Activated naive CD4-positive, alpha-beta T cell treated with anti-CD3 and anti-CD28 coated beads, Interleukin-2, amount 10 ng/mL, durations not matched to agents 7 days and 5 days (primary cell): ENCODE measurements around the gene RAP1GAP.

Source experiments
- CTCF ChIA-PET: fragments of 350-600 bp; sonication (Branson Sonifier 250); formaldehyde crosslinking; loops from one replicate; lab custom pipeline; 2021; ENCODE audit warnings: antibody characterized with exemption; lab: Charles Lee
- DNase-seq: peaks from one replicate; pipeline ENCODE4 v3.0.0-alpha.2; 2020
- H3K27ac Mint-ChIP-seq: one replicate; pipeline ENCODE4 v1.8.0; 2021; ENCODE audit warnings: mild to moderate bottlenecking, moderate library complexity, mixed read lengths
- H3K27me3 Mint-ChIP-seq: one replicate; pipeline ENCODE4 v1.8.0; 2021; ENCODE audit warnings: mild to moderate bottlenecking, mixed read lengths
- H3K36me3 Mint-ChIP-seq: one replicate; pipeline ENCODE4 v1.8.0; 2021; ENCODE audit warnings: mixed read lengths
- H3K4me1 Mint-ChIP-seq: one replicate; pipeline ENCODE4 v1.8.0; 2021; ENCODE audit warnings: mixed read lengths
- H3K4me3 Mint-ChIP-seq: one replicate; pipeline ENCODE4 v1.8.0; 2021; ENCODE audit warnings: mild to moderate bottlenecking, moderate library complexity, mixed read lengths
- H3K9me3 Mint-ChIP-seq: one replicate; pipeline ENCODE4 v1.8.0; 2021; ENCODE audit warnings: mixed read lengths

The RAP1GAP gene

GRCh38 chr1:21590126-21590880 is 78.9 kb downstream of the RAP1GAP start:
- H3K4me3 Mint-ChIP-seq = no peak overlapping the region
- no peak overlapping the region for H3K27ac Mint-ChIP-seq
- H3K9me3 Mint-ChIP-seq = no peaks in the 10 kb centered on the region
- no peaks in the 10 kb centered on the region for H3K4me1 Mint-ChIP-seq
- no peak for DNase-seq
- no peaks in the 10 kb centered on the region for H3K36me3 Mint-ChIP-seq
- CTCF ChIA-PET = no interaction called here
- H3K27me3 Mint-ChIP-seq = peaks cover 35% of the 10 kb centered on the region

- DNase-seq = no peak
- Mint-ChIP-seq H3K27me3 (peaks cover 39% of the 10 kb centered on the region), H3K4me3 (no peak overlapping the region), H3K36me3 (no peaks in the 10 kb centered on the region), H3K9me3 (no peaks in the 10 kb centered on the region), H3K4me1 (no peaks in the 10 kb centered on the region), H3K27ac (no peak overlapping the region)
- CTCF ChIA-PET = no interaction called here
Measured at GRCh38 chr1:21589618-21590017, 79.5 kb downstream of the RAP1GAP start.

- Mint-ChIP-seq H3K27ac (no peak overlapping the region), H3K36me3 (no peaks in the 10 kb centered on the region), H3K27me3 (peaks cover 50% of the 10 kb centered on the region), H3K4me3 (no peak overlapping the region), H3K4me1 (no peaks in the 10 kb centered on the region), H3K9me3 (no peaks in the 10 kb centered on the region)
- CTCF ChIA-PET = no interaction called here
- DNase-seq = no peak
Measured at GRCh38 chr1:21587602-21587953, 81.6 kb downstream of the RAP1GAP start.

GRCh38 chr1:21586846-21587601 is 82.1 kb downstream of the RAP1GAP start:
- CTCF ChIA-PET = no interaction called here
- no peak for DNase-seq

GRCh38 chr1:21586222-21586621 is 82.9 kb downstream of the RAP1GAP start:
- H3K4me3 Mint-ChIP-seq = no peak overlapping the region
- no peaks in the 10 kb centered on the region for H3K36me3 Mint-ChIP-seq
- no peaks in the 10 kb centered on the region for H3K4me1 Mint-ChIP-seq
- CTCF ChIA-PET = no interaction called here
- no peak for DNase-seq
- H3K27ac Mint-ChIP-seq = no peak overlapping the region
- no peaks in the 10 kb centered on the region for H3K9me3 Mint-ChIP-seq
- peaks cover 40% of the 10 kb centered on the region for H3K27me3 Mint-ChIP-seq

More at GRCh38 chr1:21586846-21587601, 82.1 kb downstream of the RAP1GAP start:
- Mint-ChIP-seq H3K9me3 (no peaks in the 10 kb centered on the region), H3K4me3 (no peak overlapping the region), H3K27me3 (peaks cover 48% of the 10 kb centered on the region), H3K27ac (no peak overlapping the region), H3K36me3 (no peaks in the 10 kb centered on the region), H3K4me1 (no peaks in the 10 kb centered on the region)

- Mint-ChIP-seq H3K4me1 (no peaks in the 10 kb centered on the region), H3K4me3 (no peak overlapping the region), H3K27me3 (peaks cover 31% of the 10 kb centered on the region), H3K27ac (no peak overlapping the region), H3K36me3 (no peaks in the 10 kb centered on the region), H3K9me3 (no peaks in the 10 kb centered on the region)
- CTCF ChIA-PET = interaction anchor here (0.9 kb wide), 1 partner anchor 11 kb away, joined by 3 read pairs; no protein-coding TSS in a partner anchor
- no peak for DNase-seq
Measured at GRCh38 chr1:21585037-21585436, 84.1 kb downstream of the RAP1GAP start.

GRCh38 chr1:21584096-21584495 is 85.1 kb downstream of the RAP1GAP start:
- Mint-ChIP-seq H3K9me3 (no peaks in the 10 kb centered on the region), H3K4me3 (no peak overlapping the region), H3K4me1 (no peaks in the 10 kb centered on the region), H3K27ac (no peak overlapping the region), H3K27me3 (peaks cover 27% of the 10 kb centered on the region), H3K36me3 (no peaks in the 10 kb centered on the region)
- DNase-seq = no peak
- CTCF ChIA-PET = no interaction called here

- Mint-ChIP-seq H3K27ac (no peak overlapping the region), H3K36me3 (no peaks in the 10 kb centered on the region), H3K27me3 (peaks cover 34% of the 10 kb centered on the region), H3K4me3 (no peak overlapping the region), H3K9me3 (no peaks in the 10 kb centered on the region), H3K4me1 (no peaks in the 10 kb centered on the region)
- no peak for DNase-seq
- CTCF ChIA-PET = interaction anchor here (1.4 kb wide), 1 partner anchor 16 kb away, joined by 4 read pairs; no protein-coding TSS in a partner anchor
Measured at GRCh38 chr1:21579791-21580190, 89.4 kb downstream of the RAP1GAP start.

GRCh38 chr1:21577933-21578332 is 91.2 kb downstream of the RAP1GAP start:
- no peaks in the 10 kb centered on the region for H3K4me1 Mint-ChIP-seq
- no peak overlapping the region for H3K27ac Mint-ChIP-seq
- CTCF ChIA-PET = no interaction called here
- no peaks in the 10 kb centered on the region for H3K9me3 Mint-ChIP-seq
- DNase-seq = no peak
- H3K4me3 Mint-ChIP-seq = no peak overlapping the region
- peaks cover 45% of the 10 kb centered on the region for H3K27me3 Mint-ChIP-seq
- no peaks in the 10 kb centered on the region for H3K36me3 Mint-ChIP-seq

GRCh38 chr1:21577324-21577723 is 91.8 kb downstream of the RAP1GAP start:
- no peak overlapping the region for H3K27ac Mint-ChIP-seq
- H3K36me3 Mint-ChIP-seq = no peaks in the 10 kb centered on the region

GRCh38 chr1:21576798-21577187 is 92.4 kb downstream of the RAP1GAP start:
- H3K36me3 Mint-ChIP-seq = no peaks in the 10 kb centered on the region
- H3K4me1 Mint-ChIP-seq = no peaks in the 10 kb centered on the region
- no peaks in the 10 kb centered on the region for H3K9me3 Mint-ChIP-seq
- H3K4me3 Mint-ChIP-seq = no peak overlapping the region
- no peak overlapping the region for H3K27ac Mint-ChIP-seq
- H3K27me3 Mint-ChIP-seq = peaks cover 53% of the 10 kb centered on the region
- CTCF ChIA-PET = no interaction called here
- no peak for DNase-seq

More at GRCh38 chr1:21577324-21577723, 91.8 kb downstream of the RAP1GAP start:
- no peaks in the 10 kb centered on the region for H3K9me3 Mint-ChIP-seq
- no peaks in the 10 kb centered on the region for H3K4me1 Mint-ChIP-seq
- CTCF ChIA-PET = no interaction called here
- peaks cover 48% of the 10 kb centered on the region for H3K27me3 Mint-ChIP-seq
- DNase-seq = no peak
- no peak overlapping the region for H3K4me3 Mint-ChIP-seq

GRCh38 chr1:21576031-21576797 is 92.9 kb downstream of the RAP1GAP start:
- H3K27ac Mint-ChIP-seq = no peak overlapping the region
- peaks cover 53% of the 10 kb centered on the region for H3K27me3 Mint-ChIP-seq
- H3K4me3 Mint-ChIP-seq = no peak overlapping the region
- CTCF ChIA-PET = no interaction called here
- no peaks in the 10 kb centered on the region for H3K36me3 Mint-ChIP-seq
- no peaks in the 10 kb centered on the region for H3K4me1 Mint-ChIP-seq
- no peak for DNase-seq
- no peaks in the 10 kb centered on the region for H3K9me3 Mint-ChIP-seq

- DNase-seq = no peak
- no peaks in the 10 kb centered on the region for H3K36me3 Mint-ChIP-seq
- no peak overlapping the region for H3K27ac Mint-ChIP-seq
- H3K4me1 Mint-ChIP-seq = no peaks in the 10 kb centered on the region
- peaks cover 53% of the 10 kb centered on the region for H3K27me3 Mint-ChIP-seq
- CTCF ChIA-PET = no interaction called here
- H3K4me3 Mint-ChIP-seq = no peak overlapping the region
- no peaks in the 10 kb centered on the region for H3K9me3 Mint-ChIP-seq
Measured at GRCh38 chr1:21575351-21575942, 93.7 kb downstream of the RAP1GAP start.
